ENCODE results near the gene HS6ST1.

DNA sequence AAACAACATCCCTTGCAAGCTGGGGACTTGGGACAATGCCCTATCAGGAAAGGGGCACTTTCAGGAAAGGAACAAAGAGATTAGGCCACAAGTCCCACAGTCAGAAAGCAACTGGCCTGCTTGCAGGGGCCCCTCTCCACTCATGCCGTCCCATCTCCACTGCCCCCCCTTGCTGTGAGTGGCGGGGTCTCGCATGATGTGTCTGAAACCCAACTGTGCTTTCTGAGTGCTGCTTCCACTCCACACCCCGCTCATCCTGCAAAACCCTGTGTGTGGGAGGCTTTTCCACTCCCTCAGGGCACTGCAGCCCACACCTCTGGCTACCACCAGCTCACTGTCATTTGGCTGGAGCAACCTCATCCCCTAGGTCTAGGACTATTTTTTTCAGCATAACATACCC is 7.9 kb downstream of the HS6ST1 start:
- TF ChIP-seq, protein P1, sequence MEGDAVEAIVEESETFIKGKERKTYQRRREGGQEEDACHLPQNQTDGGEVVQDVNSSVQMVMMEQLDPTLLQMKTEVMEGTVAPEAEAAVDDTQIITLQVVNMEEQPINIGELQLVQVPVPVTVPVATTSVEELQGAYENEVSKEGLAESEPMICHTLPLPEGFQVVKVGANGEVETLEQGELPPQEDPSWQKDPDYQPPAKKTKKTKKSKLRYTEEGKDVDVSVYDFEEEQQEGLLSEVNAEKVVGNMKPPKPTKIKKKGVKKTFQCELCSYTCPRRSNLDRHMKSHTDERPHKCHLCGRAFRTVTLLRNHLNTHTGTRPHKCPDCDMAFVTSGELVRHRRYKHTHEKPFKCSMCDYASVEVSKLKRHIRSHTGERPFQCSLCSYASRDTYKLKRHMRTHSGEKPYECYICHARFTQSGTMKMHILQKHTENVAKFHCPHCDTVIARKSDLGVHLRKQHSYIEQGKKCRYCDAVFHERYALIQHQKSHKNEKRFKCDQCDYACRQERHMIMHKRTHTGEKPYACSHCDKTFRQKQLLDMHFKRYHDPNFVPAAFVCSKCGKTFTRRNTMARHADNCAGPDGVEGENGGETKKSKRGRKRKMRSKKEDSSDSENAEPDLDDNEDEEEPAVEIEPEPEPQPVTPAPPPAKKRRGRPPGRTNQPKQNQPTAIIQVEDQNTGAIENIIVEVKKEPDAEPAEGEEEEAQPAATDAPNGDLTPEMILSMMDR (IDR thresholded peaks at IDR 0.05 in 8 of 11, conservative IDR thresholded peaks at IDR 0.05 in 3 of 11) = no peak
- TF ChIP-seq POLR2AphosphoS5 (IDR thresholded peaks at IDR 0.05) = no peak
- TF ChIP-seq POLR2A (IDR thresholded peaks at IDR 0.05) = no peak

Measured in spleen (tissue), 7 donors.